Body of pancreas (tissue), 4 donors: ENCODE measurements around the gene EVX2.

Source experiments
- CTCF ChIP-seq, 7 experiments: fragments of 450-650 bp in 4 of 7; fragments of 200-600 bp in 3 of 7; sonication (generic) in 3 of 7; IDR thresholded peaks; one replicate each; pipeline ENCODE4 v1.5.1; 2016 to 2019; ENCODE audit warnings: antibody characterized with exemption in 7 of 7
- POLR2A ChIP-seq, 3 donors: fragments of 450-650 bp; IDR thresholded peaks; one replicate each; pipeline ENCODE4 v1.6.1; 2016; ENCODE audit warnings: antibody characterized with exemption in 3 of 3, mild to moderate bottlenecking in 2 of 3

- TF ChIP-seq CTCF (IDR thresholded peaks at IDR 0.05): no peak
- TF ChIP-seq POLR2A (IDR thresholded peaks at IDR 0.05): no peak
Measured at GRCh38 chr2:176106581-176107539, 23.1 kb upstream of the EVX2 start, which contains the start of gene HOXD11.
